HG03066 (cell line): ENCODE data around the gene IFT27.

Source experiments
- ATAC-seq: cut with Tn5 transposase; IDR thresholded peaks from one replicate; pipeline ENCODE4 v1.9.1; 2021; ENCODE audit warnings: low read depth; ENCODE audit not compliant: unreplicated experiment

Gene IFT27

DNA sequence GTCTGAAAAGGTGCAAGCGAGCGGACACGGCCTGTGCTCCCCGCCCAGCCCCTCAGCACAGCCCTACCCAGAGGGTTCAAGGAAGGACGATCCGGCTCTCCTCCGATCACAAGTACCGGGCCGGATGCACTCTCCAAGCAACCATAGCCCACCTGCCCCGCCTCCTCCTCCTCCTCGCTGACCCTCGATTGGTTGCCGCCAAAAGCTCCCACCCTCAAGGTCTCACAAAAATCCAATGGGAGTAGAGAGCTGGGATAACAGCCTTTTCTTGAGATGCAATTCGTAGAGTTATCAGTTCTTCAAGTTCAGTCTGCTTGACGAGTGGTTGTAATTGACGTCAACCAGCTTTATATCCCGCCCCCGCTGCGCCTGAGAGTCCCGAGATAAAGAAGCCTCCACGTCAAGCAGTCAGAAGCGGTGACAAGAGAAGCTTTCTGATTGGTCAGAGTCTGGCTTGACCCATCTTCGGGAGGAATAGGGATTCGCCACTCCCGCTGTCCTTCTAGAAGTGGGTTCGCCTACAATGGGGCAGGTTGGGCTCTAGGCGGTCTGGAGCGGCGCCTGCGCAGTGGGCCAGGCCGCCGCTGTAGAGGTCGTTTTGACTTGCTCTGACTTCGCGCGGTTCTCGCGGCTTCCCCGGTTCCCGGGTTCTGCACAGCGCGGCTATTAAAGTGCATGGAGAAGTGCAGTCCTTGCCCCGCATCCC lies at the start of gene IFT27:
TSS of gene IFT27 (minus strand) at position 156 of the 706 bp plus-strand sequence. CDS start 412 bp downstream, outside the sequence.
- peak; percentile 92 for ATAC-seq

DNA sequence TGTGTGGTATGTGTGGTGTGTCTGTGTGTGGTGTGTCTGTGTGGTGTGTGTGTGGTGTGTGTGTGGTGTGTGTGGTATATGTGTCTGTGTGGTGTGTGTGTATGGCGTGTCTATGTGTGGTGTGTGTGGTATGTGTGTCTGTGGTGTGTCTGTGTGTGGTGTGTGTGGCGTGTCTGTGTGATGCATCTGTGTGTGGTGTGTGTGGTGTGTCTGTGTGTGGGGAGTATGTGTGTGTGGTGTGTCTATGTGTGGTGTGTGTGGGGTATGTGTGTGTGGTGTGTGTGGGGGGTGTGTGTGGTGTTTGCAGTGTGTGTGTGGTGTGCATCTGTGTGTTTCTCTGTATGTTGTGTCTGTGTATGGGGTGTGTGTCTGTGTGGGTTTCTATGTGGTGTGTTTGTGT lies 48.7 kb upstream of the IFT27 start:
- ATAC-seq = no peak

DNA sequence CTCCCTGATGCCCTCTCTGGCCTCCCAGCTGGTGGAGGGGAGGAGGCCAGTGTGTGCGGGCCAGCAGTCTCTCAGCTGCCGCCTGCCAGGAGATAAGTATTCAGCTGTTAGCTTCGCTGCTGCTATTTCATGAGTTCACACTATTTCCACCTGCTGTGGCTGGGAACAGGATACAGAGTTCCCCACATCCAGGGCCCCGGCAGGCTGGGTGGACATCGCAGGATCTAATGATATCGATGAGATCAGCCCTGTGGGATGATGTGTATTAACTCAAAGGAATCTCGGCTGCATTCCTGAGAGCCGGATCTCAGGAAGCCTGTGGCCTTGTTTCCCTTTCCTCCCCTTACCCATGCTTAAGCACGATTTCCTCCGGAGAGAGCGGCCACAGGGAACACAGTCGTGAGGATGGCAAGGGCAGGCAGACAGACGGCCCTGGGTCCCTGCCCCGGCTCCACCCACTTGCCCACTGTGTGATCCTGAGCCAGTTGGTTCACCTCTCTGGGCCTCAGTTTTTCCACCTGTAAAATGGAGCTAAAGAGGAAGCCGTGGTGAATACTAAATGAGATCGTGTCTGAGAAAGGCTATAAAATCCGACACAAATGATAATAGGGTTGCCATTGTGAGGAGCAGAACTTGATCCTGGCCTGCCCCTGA lies 47.4 kb upstream of the IFT27 start:
- no peak for ATAC-seq

- ATAC-seq = no peak
These were observed 46.7 kb upstream of the IFT27 start for GRCh38 chr22:36822581-36822980.

- ATAC-seq = no peak
These were observed 43.2 kb upstream of the IFT27 start for GRCh38 chr22:36819112-36819511.

DNA sequence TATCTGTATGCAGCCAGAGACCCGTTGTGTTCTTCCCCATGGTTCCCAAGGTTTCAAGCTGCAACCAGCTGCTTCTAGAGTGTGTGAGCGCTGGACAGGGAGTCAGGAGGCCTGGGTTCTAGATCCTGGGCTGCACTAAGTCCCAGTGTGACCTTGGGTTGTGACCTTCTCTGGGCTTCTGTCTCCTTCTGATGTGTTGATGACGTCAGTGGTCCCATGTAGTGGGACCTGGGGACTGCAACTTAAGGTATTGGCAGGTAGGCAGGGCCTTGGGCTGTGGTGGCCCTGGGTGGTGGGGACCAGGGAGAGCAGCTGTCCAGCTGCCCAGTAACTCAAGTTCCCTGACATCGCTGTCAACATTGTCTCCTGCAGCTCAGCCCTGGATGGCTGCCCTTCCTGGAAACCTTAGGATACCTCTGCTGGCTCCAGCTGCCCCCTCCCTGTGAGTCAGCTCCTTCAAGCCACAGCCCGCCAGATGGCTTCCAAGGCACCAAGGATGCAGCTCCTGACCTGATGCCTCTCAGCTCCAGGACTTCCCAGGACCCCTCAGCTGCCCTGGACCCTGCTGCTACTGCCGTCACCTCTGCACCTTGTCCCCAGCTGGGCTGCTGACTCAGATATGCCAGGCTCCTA lies 42.2 kb upstream of the IFT27 start:
- ATAC-seq = no peak

DNA sequence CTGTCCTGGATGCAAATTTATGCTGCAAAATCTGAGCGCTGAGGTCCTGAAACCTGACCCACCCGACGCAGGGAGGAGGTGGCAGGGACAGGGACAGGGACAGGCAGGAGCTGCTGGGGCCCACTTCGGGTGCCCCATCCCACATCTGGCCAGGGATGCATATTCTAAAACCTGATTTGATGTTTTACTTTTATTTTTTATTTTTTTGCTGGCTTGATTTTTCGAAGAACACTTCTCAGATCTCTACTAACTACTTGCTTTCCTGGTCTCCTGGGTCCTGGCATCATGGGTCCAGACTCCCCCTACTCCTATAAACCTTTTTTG lies 41.6 kb upstream of the IFT27 start:
- ATAC-seq = no peak

- ATAC-seq = no peak
These were observed 41.0 kb upstream of the IFT27 start, which contains the start of gene PVALB for GRCh38 chr22:36816636-36817524. Gene PVALB, minus strand, starts transcription at chr22:36817035. Its CDS starts 30 bp downstream, at chr22:36817005.

GRCh38 chr22:36816339-36816635 lies 40.4 kb upstream of the IFT27 start:
- ATAC-seq = no peak

DNA sequence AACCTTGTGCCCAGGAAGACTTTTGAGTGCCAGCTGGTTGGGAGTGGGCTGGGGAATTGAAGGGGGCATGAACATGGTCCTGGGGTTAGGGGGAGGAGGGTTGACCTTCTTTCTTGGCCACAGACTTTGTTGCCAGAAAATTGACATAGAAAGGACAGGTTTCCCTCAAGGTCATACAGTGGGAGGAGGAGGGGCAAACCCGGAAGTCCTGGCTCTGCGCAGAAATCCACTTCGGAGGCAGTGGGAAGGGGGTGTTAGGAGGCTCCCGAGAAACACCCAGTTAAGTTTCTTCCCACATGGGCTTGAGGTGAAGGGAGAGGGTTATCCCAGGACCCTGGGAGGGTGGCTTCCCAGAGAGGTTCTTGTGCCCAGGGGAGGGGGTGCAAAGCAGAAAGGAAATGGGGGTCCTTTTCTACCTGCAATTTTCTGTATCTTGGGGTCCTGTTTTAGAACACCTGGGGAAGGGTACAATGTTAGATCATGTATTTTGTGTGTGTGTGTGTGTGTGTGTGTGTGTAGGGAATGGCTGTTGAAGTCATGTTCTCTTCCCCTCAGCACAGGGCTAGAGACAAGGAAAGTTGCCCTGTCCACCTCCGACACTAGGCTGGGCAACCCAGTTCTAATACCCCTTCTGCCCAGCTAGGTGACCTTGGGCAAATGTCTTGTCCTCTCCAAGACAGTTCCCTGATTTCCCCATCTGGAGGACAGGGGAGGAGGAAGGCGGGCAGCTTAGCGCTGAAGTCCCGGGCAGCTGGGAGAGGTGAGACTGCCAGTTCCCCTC lies 39.8 kb upstream of the IFT27 start:
- no peak for ATAC-seq

DNA sequence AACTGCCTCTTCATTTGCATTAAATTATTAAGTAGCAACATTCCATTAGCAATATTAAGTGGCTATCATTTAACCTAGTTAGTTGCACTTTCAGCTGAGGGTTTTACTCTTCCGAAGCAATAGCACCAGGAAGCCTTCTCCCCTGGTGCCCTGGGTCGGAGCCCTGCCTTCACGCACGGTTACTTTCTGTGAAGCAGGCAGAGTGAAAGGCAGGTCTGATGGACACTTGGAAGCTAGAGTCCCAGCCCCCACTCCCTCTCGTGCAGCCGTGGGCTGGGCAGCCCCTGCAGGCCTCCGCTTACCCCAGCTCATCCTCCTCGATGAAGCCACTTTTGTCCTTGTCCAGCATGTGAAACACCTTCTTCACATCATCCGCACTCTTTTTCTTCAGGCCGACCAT lies 38.9 kb upstream of the IFT27 start:
- no peak for ATAC-seq

DNA sequence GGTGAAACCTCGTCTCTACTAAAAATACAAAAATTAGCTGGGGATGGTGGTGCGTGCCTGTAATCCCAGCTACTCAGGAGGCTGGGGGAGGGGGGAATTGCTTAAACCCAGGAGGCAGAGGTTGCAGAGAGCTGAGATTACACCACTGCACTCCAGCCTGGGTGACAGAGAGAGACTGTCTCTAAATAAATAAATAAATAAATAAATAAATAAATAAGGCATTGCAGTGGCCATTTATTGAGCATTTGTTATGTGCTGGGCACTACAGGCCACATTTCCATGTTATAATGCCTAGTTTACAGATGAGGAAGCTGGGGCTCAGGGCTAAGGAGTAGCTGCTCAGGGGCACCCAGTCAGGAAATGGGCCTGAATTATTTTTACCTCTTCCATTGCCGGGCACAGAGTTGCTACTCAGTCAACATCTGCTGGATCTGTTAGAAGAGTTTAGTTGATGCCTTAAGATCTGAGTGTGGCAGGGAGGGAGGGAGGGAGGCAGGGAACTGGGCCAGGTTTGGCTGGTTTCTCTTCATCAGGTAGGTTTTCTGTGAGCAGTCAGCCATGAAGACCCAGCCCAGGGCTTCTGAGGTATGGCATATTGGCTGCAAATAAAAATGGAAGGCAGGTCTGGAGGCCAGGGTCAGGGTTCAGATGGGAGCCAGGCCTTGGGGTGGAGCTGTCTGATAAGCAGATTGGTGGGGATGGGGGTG lies 35.3 kb upstream of the IFT27 start:
- no peak for ATAC-seq

DNA sequence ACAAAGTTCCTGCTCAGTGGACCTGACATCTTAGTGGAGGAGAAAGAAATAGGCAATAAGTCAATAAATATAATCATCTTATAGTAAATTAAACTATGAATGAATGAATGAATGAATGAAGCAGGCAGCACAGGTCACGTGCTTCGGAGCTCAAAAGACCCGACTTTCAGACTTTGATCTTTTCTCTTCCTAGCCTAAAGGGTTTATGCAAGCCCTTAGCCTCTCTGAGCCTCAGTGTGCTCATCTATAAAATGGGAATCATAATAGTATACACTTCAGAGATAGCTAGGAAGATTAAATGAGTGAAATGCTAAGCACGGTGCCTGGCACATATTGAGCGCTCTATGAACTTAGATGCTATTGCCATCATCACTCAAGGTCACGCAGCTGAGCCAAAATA lies 33.4 kb upstream of the IFT27 start:
- no peak for ATAC-seq

DNA sequence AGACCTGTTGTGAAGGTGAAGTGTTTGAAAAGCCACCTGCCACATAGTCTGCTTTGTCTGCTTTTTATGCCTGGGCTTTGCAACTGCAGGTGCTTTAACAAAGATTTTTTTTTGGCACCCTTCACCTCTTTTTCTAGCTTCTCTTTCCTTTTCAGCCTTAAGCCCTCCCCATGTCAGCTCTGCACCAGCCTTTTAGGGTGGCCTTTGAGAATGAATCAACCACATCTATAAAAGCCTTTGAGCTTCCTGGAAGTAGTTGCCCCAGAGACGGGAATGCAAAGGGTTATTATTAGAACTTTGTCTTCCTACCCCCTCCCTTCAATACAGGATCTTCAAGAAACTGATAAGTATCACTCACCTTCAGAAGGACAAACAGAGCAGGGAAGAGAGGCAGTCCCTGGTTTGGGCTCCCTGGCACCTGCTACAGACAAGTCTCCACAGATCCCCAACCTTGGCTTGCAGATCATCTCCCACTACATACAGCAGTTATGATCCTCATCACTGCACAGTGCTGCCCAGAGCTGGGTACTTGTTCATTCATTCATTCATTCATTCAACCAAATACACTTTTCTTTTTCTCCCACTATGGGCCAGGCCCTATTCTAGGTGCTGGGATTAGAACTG lies 32.9 kb upstream of the IFT27 start:
- ATAC-seq = no peak

GRCh38 chr22:36807627-36808026 lies 31.7 kb upstream of the IFT27 start:
- ATAC-seq = no peak

GRCh38 chr22:36806835-36807234 lies 30.9 kb upstream of the IFT27 start:
- no peak for ATAC-seq

DNA sequence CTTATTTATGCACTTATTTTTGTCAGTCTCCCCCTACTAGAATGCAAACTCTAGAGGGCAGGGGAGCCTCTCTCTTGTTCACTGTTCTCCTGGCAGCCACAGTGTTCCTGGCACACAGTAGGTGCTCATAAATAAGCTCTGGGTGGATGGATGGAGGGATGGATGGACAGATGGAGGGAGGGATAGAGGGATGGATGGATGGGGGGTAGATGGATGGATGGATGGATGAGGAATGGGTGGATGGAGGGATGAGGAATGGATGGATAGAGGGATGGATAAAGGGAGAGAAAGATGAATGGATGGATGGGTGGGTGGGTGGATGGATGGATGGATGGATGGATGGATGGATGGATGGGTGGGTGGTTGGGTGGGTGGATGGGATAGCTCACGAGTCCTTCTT lies 27.4 kb upstream of the IFT27 start:
- no peak for ATAC-seq

DNA sequence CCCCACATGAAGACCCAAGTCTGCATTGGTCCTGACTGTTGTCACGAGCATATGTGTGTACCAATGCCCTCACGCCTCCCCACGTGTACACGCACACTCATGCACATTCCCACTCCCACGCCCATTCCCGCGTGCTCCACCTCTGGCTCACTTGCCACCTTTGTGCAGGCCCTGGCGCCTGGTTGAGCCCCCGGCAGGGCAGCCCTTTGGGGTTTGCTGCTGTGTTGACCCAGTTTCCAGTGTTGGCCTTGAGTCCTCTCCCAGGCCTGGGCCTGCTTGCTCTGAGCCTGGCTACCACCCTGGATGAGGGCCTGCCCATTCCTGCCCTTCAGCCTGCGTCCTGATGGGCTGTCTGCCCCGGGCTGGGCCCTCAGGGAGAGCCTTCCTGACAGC lies 22.8 kb upstream of the IFT27 start:
- ATAC-seq = no peak

GRCh38 chr22:36797911-36798673 lies 22.2 kb upstream of the IFT27 start:
- no peak for ATAC-seq
